A673 (cell line): ENCODE data around the gene BICC1.

Experiments used
- CTCF ChIP-seq: fragments of 300-800, 200-600 bp; sonication (generic); conservative IDR thresholded peaks from 2 replicates; pipeline ENCODE4 v1.5.1; 2017; ENCODE audit warnings: low read depth, mild to moderate bottlenecking, antibody characterized with exemption, low read length, moderate library complexity, mixed read lengths
- EZH2 ChIP-seq: fragments of 200-600 bp; sonication (generic); IDR thresholded peaks from 2 replicates; pipeline ENCODE4 v1.6.1; 2017; ENCODE audit warnings: borderline replicate concordance, low read depth, mild to moderate bottlenecking, mixed read lengths, antibody characterized with exemption, low read length; ENCODE audit not compliant: poor library complexity, severe bottlenecking

GRCh38 chr10:58576751-58577436, 64.2 kb downstream of the BICC1 start:
- TF ChIP-seq CTCF (no peak), EZH2 (no peak)
